Neural progenitor cell (in vitro differentiated cells): Measurements from ENCODE around the gene RASEF.

Experiments used
- EZH2 ChIP-seq: fragments of 200-600 bp; sonication (generic); IDR thresholded peaks from 2 replicates; pipeline ENCODE4 v1.6.1; 2017; ENCODE audit warnings: antibody characterized with exemption, mild to moderate bottlenecking, moderate library complexity
- EZH2phosphoT487 ChIP-seq: fragments of 200-600 bp; sonication (generic); IDR thresholded peaks from 2 replicates; pipeline ENCODE4 v1.6.1; 2017; ENCODE audit warnings: antibody characterized with exemption
- TF ChIP-seq, protein P1 (sequence below): fragments of 200-600 bp; sonication (generic); IDR thresholded peaks from 2 replicates; pipeline ENCODE4 v1.5.1; 2017; ENCODE audit warnings: antibody characterized with exemption, mild to moderate bottlenecking

DNA sequence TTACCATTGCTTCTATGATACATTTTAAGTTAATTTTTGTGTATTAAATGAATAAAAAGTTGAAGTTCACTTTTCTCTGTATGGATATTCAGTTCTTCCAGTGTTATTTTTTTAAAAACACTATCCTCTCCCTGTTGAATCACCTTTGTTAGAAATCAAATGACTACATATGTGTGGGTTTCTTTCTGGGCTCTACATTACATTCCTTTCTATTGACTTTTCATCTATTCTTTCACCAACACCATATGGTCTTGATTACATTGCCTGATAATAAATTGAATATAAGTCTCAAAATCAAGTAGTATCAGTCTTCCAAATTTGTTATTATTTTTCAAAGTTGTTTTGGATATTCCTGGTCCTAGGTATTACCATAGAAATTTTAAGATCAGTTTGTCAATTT, 7.3 kb upstream of the RASEF start:
- TF ChIP-seq, protein P1, sequence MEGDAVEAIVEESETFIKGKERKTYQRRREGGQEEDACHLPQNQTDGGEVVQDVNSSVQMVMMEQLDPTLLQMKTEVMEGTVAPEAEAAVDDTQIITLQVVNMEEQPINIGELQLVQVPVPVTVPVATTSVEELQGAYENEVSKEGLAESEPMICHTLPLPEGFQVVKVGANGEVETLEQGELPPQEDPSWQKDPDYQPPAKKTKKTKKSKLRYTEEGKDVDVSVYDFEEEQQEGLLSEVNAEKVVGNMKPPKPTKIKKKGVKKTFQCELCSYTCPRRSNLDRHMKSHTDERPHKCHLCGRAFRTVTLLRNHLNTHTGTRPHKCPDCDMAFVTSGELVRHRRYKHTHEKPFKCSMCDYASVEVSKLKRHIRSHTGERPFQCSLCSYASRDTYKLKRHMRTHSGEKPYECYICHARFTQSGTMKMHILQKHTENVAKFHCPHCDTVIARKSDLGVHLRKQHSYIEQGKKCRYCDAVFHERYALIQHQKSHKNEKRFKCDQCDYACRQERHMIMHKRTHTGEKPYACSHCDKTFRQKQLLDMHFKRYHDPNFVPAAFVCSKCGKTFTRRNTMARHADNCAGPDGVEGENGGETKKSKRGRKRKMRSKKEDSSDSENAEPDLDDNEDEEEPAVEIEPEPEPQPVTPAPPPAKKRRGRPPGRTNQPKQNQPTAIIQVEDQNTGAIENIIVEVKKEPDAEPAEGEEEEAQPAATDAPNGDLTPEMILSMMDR, result no peak
- TF ChIP-seq EZH2phosphoT487, result no peak
- no peak for TF ChIP-seq EZH2
